ENCODE measurements around the gene ZNF140. TPM values are rescaled to one million over a fixed set of nuclear protein-coding genes. Genes with fewer than 3 reads are reported as not detected.

The ZNF140 gene
- total RNA-seq, 1 experiment from 2014 or later = 1.8 TPM

DNA sequence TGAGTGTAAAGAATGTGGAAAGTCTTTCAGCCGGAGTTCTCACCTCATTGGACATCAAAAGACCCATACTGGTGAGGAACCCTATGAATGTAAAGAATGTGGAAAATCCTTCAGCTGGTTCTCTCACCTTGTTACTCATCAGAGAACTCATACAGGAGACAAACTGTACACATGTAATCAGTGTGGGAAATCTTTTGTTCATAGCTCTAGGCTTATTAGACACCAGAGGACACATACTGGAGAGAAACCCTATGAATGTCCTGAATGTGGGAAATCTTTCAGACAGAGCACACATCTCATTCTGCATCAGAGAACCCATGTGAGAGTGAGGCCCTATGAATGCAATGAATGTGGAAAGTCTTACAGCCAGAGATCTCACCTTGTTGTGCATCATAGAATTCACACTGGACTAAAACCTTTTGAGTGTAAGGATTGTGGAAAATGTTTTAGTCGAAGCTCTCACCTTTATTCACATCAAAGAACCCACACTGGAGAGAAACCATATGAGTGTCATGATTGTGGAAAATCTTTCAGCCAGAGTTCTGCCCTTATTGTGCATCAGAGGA is 75.5 kb downstream of the ZNF140 start:
- no peaks in the 10 kb centered on the region for H4K20me1 ChIP-seq (ENCODE audit: low read length)
- H3K4me2 ChIP-seq (ENCODE audit: low read length) = no peak overlapping the region
- no peaks in the 10 kb centered on the region for H3F3A ChIP-seq (ENCODE audit: low read length, unreplicated experiment)
- POLR2A ChIA-PET (ENCODE audit: unreplicated experiment) = no interaction called here
- no peak overlapping the region for H3K27ac ChIP-seq (ENCODE audit: low read length)
- no peaks in the 10 kb centered on the region for H3K79me2 ChIP-seq (ENCODE audit: low read length)
- no peak overlapping the region for H3K9ac ChIP-seq (ENCODE audit: low read length)
- H3K27me3 ChIP-seq (ENCODE audit: low read length) = no peaks in the 10 kb centered on the region
- CTCF ChIA-PET = no interaction called here
- no peak overlapping the region for H2AFZ ChIP-seq (ENCODE audit: low read length)
- no peak for ATAC-seq
- TF ChIP-seq, protein P1, sequence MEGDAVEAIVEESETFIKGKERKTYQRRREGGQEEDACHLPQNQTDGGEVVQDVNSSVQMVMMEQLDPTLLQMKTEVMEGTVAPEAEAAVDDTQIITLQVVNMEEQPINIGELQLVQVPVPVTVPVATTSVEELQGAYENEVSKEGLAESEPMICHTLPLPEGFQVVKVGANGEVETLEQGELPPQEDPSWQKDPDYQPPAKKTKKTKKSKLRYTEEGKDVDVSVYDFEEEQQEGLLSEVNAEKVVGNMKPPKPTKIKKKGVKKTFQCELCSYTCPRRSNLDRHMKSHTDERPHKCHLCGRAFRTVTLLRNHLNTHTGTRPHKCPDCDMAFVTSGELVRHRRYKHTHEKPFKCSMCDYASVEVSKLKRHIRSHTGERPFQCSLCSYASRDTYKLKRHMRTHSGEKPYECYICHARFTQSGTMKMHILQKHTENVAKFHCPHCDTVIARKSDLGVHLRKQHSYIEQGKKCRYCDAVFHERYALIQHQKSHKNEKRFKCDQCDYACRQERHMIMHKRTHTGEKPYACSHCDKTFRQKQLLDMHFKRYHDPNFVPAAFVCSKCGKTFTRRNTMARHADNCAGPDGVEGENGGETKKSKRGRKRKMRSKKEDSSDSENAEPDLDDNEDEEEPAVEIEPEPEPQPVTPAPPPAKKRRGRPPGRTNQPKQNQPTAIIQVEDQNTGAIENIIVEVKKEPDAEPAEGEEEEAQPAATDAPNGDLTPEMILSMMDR (conservative IDR thresholded peaks at IDR 0.05; ENCODE audit: low read depth, low read length) = no peak
- TF ChIP-seq EZH2 (IDR thresholded peaks at IDR 0.05; ENCODE audit: low read length, unreplicated experiment) (no peak), EZH2phosphoT487 (IDR thresholded peaks at IDR 0.05; ENCODE audit: borderline replicate concordance, low read length) (no peak)
- no peaks in the 10 kb centered on the region for H3K9me2 ChIP-seq (replicated peaks; ENCODE audit: low read length)
- H3K36me3 ChIP-seq (ENCODE audit: low read depth, low read length) = peaks cover 71% of the 10 kb centered on the region
- no peaks in the 10 kb centered on the region for H3K4me1 ChIP-seq (ENCODE audit: insufficient read depth, low read length)
- intact Hi-C loops (cut with micrococcal nuclease) = no loop called here
- no TSS peak for BruUV-seq (replicated peaks)
- no peak overlapping the region; the same call in 1 of the 2 replicates for H3K4me3 ChIP-seq (ENCODE audit: low read length)
- no peak for DNase-seq
- peaks cover 69% of the 10 kb centered on the region for H3K9me3 ChIP-seq (ENCODE audit: low read length)

Other genes starting within 250 kb of the ZNF140 start
- 23.3 and 25.8 TPM in 2 replicates for gene CHFR, start 193.3 kb upstream of the ZNF140 start, total RNA-seq (2014; rRNA removed)
- 5.9 and 8.6 TPM in 2 replicates for gene ZNF605, start 124.6 kb upstream of the ZNF140 start, total RNA-seq (2014; rRNA removed)
- gene ZNF26, start 94.6 kb upstream of the ZNF140 start, total RNA-seq (2014; rRNA removed) = 30.2 and 39.2 TPM in 2 replicates
- 3.2 and 12.9 TPM in 2 replicates for gene ZNF84, start 43.4 kb upstream of the ZNF140 start, total RNA-seq (2014; rRNA removed)
- 0.86 and 0.98 TPM in 2 replicates for gene ZNF891, start 49.4 kb downstream of the ZNF140 start, total RNA-seq (2014; rRNA removed)
- gene ZNF10, start 49.7 kb downstream of the ZNF140 start, total RNA-seq (2014; rRNA removed) = 1.9 and 2.0 TPM in 2 replicates
- 0.40 and 1.1 TPM in 2 replicates for gene ZNF268, start 100.6 kb downstream of the ZNF140 start, total RNA-seq (2014; rRNA removed)
- gene ANHX, start 155.0 kb downstream of the ZNF140 start, total RNA-seq (2014; rRNA removed) = not detected in 2 replicates